H1 (cell line): ENCODE results near the gene GTPBP1. TPM values are rescaled to one million over a fixed set of nuclear protein-coding genes. Genes with fewer than 3 reads are reported as not detected.

Experiments
- CTCF ChIA-PET: fragments of 300-600 bp; sonication (Branson Sonifier 250); formaldehyde crosslinking; loops from one replicate; lab custom pipeline; 2021; ENCODE audit not compliant: partially characterized antibody; lab: Charles Lee
- POLR2A ChIA-PET: fragments of 300-600 bp; sonication (Branson Sonifier 250); formaldehyde crosslinking; loops from one replicate; lab custom pipeline; 2021; ENCODE audit warnings: inconsistent platforms; ENCODE audit not compliant: partially characterized antibody; lab: Charles Lee
- DNase-seq, 2 experiments: peaks; one replicate each; pipeline versions ENCODE4 v3.0.0 to v3.0.0-alpha.2; 2010 to 2022; ENCODE audit warnings: low spot score in 2 of 2, low read depth in 1 of 2, mixed read lengths in 1 of 2
- FAIRE-seq: peaks from 2 replicates; lab custom pipeline; 2011; peaks lifted over from hg19 to GRCh38; lab: Jason Lieb, UNC
- H2AFZ ChIP-seq: 2 replicates; pipeline ENCODE4 v1.8.1; 2012; ENCODE audit warnings: low read length, inconsistent platforms
- H2AK5ac ChIP-seq: 2 replicates; pipeline ENCODE4 v1.6.1; 2013; ENCODE audit warnings: low read depth, low read length
- H2BK120ac ChIP-seq: replicated peaks from 2 replicates; pipeline ENCODE3; 2013; ENCODE audit warnings: low read depth, low read length, inconsistent platforms
- H2BK12ac ChIP-seq: 2 replicates; pipeline ENCODE4 v1.6.1; 2013; ENCODE audit warnings: low read depth, low read length
- H2BK15ac ChIP-seq: 2 replicates; pipeline ENCODE4 v1.6.1; 2013; ENCODE audit warnings: low read length
- H2BK20ac ChIP-seq: 2 replicates; pipeline ENCODE4 v1.6.1; 2013; ENCODE audit warnings: low read length
- H2BK5ac ChIP-seq: 2 replicates; pipeline ENCODE4 v1.6.1; 2013; ENCODE audit warnings: low read depth, low read length
- H3K14ac ChIP-seq: 2 replicates; pipeline ENCODE4 v1.6.1; 2013; ENCODE audit warnings: inconsistent platforms; ENCODE audit not compliant: insufficient read length
- H3K18ac ChIP-seq: 2 replicates; pipeline ENCODE4 v1.6.1; 2013; ENCODE audit warnings: low read length; ENCODE audit errors: extremely low read depth
- H3K23ac ChIP-seq: 2 replicates; pipeline ENCODE4 v1.6.1; 2013; ENCODE audit warnings: inconsistent platforms; ENCODE audit not compliant: insufficient read length
- H3K23me2 ChIP-seq: 2 replicates; pipeline ENCODE4 v1.6.1; 2013; ENCODE audit warnings: low read depth, low read length
- H3K27ac ChIP-seq: 2 replicates; pipeline ENCODE4 v1.6.1; 2011; ENCODE audit warnings: low read depth, low read length, inconsistent platforms
- H3K27me3 ChIP-seq, 4 experiments: replicated peaks in 1 of 4; 1 replicate in 1 of 4; 2 replicates in 3 of 4; pipeline versions ENCODE4 v1.6.1 to v1.8.1; 2011 to 2013; ENCODE audit warnings: low read length in 3 of 4, mild to moderate bottlenecking in 3 of 4, inconsistent platforms in 2 of 4, mixed read lengths in 2 of 4, moderate library complexity in 1 of 4; ENCODE audit not compliant: control insufficient read depth in 3 of 4, insufficient read depth in 3 of 4; ENCODE audit errors: extremely low read depth in 1 of 4
- H3K36me3 ChIP-seq, 4 experiments: 2 replicates each; pipeline versions ENCODE4 v1.6.1 to v1.8.1; 2011 to 2013; ENCODE audit warnings: mild to moderate bottlenecking in 4 of 4, low read length in 3 of 4, moderate library complexity in 2 of 4, control low read depth in 1 of 4, inconsistent platforms in 1 of 4; ENCODE audit not compliant: insufficient read depth in 4 of 4, control insufficient read depth in 2 of 4
- H3K4ac ChIP-seq: replicated peaks from 2 replicates; pipeline ENCODE3; 2013; ENCODE audit warnings: low read length, low read depth, mixed read lengths, inconsistent platforms; ENCODE audit not compliant: insufficient read length
- H3K4me1 ChIP-seq, 4 experiments: replicated peaks in 1 of 4; 1 replicate in 1 of 4; 2 replicates in 3 of 4; pipeline versions ENCODE4 v1.6.1 to v1.8.1; 2011 to 2013; ENCODE audit warnings: low read length in 3 of 4, inconsistent platforms in 2 of 4, mixed read lengths in 1 of 4; ENCODE audit not compliant: insufficient read depth in 4 of 4, control insufficient read depth in 3 of 4
- H3K4me2 ChIP-seq, 2 experiments: 2 replicates each; pipeline versions ENCODE4 v1.6.1 to v1.8.1; 2011 to 2013; ENCODE audit warnings: low read depth in 2 of 2, low read length in 2 of 2, control low read depth in 1 of 2, inconsistent platforms in 1 of 2, mild to moderate bottlenecking in 1 of 2; ENCODE audit not compliant: insufficient read depth in 1 of 2
- H3K4me3 ChIP-seq, 4 experiments: fragments of 200-600, 300-600 bp in 1 of 4; sonication (generic), shearing (Covaris generic), sonication (Bioruptor Twin) in 1 of 4; 2 replicates each; pipeline versions ENCODE4 v1.5.1 to v1.8.1; 2011 to 2016; ENCODE audit warnings: low read length in 4 of 4, low read depth in 3 of 4, control low read depth in 2 of 4, inconsistent platforms in 2 of 4, mild to moderate bottlenecking in 2 of 4, mixed read lengths in 1 of 4, moderate library complexity in 1 of 4; ENCODE audit not compliant: insufficient read depth in 2 of 4; ENCODE audit errors: extremely low read depth in 1 of 4
- H3K56ac ChIP-seq: replicated peaks from 2 replicates; pipeline ENCODE3; 2013; ENCODE audit warnings: low read depth, mild to moderate bottlenecking, mixed read lengths, low read length, inconsistent platforms; ENCODE audit not compliant: insufficient read length
- H3K79me1 ChIP-seq: 2 replicates; pipeline ENCODE4 v1.6.1; 2013; ENCODE audit warnings: low read depth, low read length, control low read depth
- H3K79me2 ChIP-seq, 2 experiments: 2 replicates each; pipeline versions ENCODE4 v1.6.1 to v1.8.1; 2012 to 2013; ENCODE audit warnings: low read length in 2 of 2, mild to moderate bottlenecking in 2 of 2, inconsistent platforms in 1 of 2; ENCODE audit not compliant: insufficient read depth in 2 of 2, control insufficient read depth in 1 of 2
- H3K9ac ChIP-seq, 4 experiments: replicated peaks in 1 of 4; 1 replicate in 1 of 4; 2 replicates in 3 of 4; pipeline versions ENCODE4 v1.6.1 to v1.8.1; 2011 to 2013; ENCODE audit warnings: low read depth in 3 of 4, low read length in 3 of 4, control low read depth in 2 of 4, mild to moderate bottlenecking in 2 of 4, moderate library complexity in 2 of 4, inconsistent platforms in 1 of 4; ENCODE audit errors: extremely low read depth in 1 of 4
- H3K9me3 ChIP-seq, 2 experiments: 2 replicates each; pipeline versions ENCODE4 v1.6.1 to v1.8.1; 2012 to 2013; ENCODE audit warnings: mild to moderate bottlenecking in 2 of 2, moderate library complexity in 2 of 2, control low read depth in 1 of 2, inconsistent platforms in 1 of 2, low read depth in 1 of 2, low read length in 1 of 2, mixed read lengths in 1 of 2; ENCODE audit not compliant: insufficient read depth in 2 of 2
- H4K20me1 ChIP-seq, 2 experiments: replicated peaks in 1 of 2; 2 replicates each; pipeline versions ENCODE3 to v1.8.1; 2011 to 2013; ENCODE audit warnings: inconsistent platforms in 2 of 2, low read length in 2 of 2, mild to moderate bottlenecking in 1 of 2; ENCODE audit not compliant: insufficient read depth in 2 of 2, control insufficient read depth in 1 of 2
- H4K5ac ChIP-seq: 2 replicates; pipeline ENCODE4 v1.6.1; 2013; ENCODE audit warnings: low read length, low read depth, mixed read lengths, inconsistent platforms; ENCODE audit not compliant: insufficient read length
- H4K8ac ChIP-seq: 2 replicates; pipeline ENCODE4 v1.8.0; 2013; ENCODE audit warnings: mild to moderate bottlenecking, moderate library complexity, low read length, inconsistent platforms; ENCODE audit not compliant: insufficient read depth; ENCODE audit errors: extremely low read depth
- H4K91ac ChIP-seq: replicated peaks from 2 replicates; pipeline ENCODE3; 2013; ENCODE audit warnings: low read length, mixed read lengths, inconsistent platforms; ENCODE audit not compliant: insufficient read length
- WGBS, 2 experiments: shearing (Covaris generic) in 1 of 2; methylation state at CpG; one replicate each; pipeline versions ENCODE4 v1.1.6 to v1.1.7; 2013 to 2015; ENCODE audit warnings: low lambda C conversion rate in 2 of 2, mixed read lengths in 2 of 2, inconsistent platforms in 1 of 2, low coverage in 1 of 2, missing lambda C conversion rate in 1 of 2; ENCODE audit not compliant: insufficient replicate concordance in 2 of 2, insufficient coverage in 1 of 2, insufficient read length in 1 of 2; ENCODE audit errors: extremely low coverage in 1 of 2, missing lambda C conversion rate in 1 of 2; 5-methylcytosine and 5-hydroxymethylcytosine counted together
- polyA plus RNA-seq, 7 experiments: library from polyadenylated mRNA; depleted of rRNA in 3 of 7; stranded (reverse) in 5 of 7; unstranded in 2 of 7; fragments of >200 nt in 5 of 7; fragments of 200-250 nt in 2 of 7; gene quantifications; 1 replicate in 5 of 7; 2 replicates in 1 of 7; 4 replicates in 1 of 7; pipeline versions ENCODE4 v1.2.1 to v1.2.3, GENCODE V29; 2011 to 2013; ENCODE audit warnings: missing spikeins in 2 of 7, mixed read lengths in 2 of 7
- total RNA-seq: library from RNA; stranded (reverse); fragmentation: NEBNext Ultra II Directional; extraction: Animal tissue kit (Norgen Biotek cat#: 25700); gene quantifications from 2 replicates; pipeline ENCODE4 v1.2.1, GENCODE V29; 2021

Gene GTPBP1
- total and polyA plus RNA-seq, 2 of the 8 experiments (the other 6 are each of a cell fraction or from before 2014, with no cell fraction given), result 53.1 to 91.8 TPM

DNA sequence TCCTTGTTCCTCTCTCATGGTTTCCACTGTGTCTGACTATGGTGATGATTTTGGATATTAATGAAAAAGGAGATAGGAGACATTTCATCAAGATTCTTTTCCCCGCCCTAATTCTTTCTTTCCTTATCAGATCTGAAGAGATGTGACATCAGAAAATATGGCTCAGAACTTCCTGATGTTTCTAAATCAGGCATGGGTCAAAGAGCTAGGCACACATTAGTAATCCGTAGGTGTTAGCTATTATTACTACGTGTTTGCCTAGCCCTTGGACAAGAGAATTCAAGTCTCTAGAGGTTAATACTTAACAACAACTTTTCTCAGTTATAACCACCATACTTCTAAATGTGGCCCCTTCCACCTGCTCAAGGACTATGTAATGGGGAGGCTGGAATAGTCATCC, 10.8 kb upstream of the GTPBP1 start:
- no peak overlapping the region for H4K8ac ChIP-seq
- H3K27ac ChIP-seq, result no peak overlapping the region
- no peak overlapping the region for H3K18ac ChIP-seq
- peaks cover 0 to 6% of the 10 kb centered on the region in 2 experiments for H4K20me1 ChIP-seq
- ChIA-PET POLR2A (interaction anchor here (0.6 to 13.1 kb wide), 3 partner anchors 12 to 737 kb away, joined by 3 to 123 read pairs (median 4); partner anchors contain the start of gene TOMM22), CTCF (interaction anchor here (1.9 kb wide), 1 partner anchor 14 kb away, joined by 5 read pairs; the partner anchor contains the start of gene TOMM22)
- no peak overlapping the region for H2AK5ac ChIP-seq
- H3K14ac ChIP-seq, result no peak overlapping the region
- no peak overlapping the region for H3K4ac ChIP-seq
- H3K9ac ChIP-seq, result no peak overlapping the region
- 96% methylated on average over 3 of the region's 3 CpGs; no CpG with 5 or more reads in 1 of the 2 experiments for WGBS, 2 experiments
- no peak overlapping the region for H3K56ac ChIP-seq
- FAIRE-seq, result no peak
- peaks cover 9% of the 10 kb centered on the region; the same call in 1 of the 2 replicates for H3K79me1 ChIP-seq
- H2BK120ac ChIP-seq, result no peak overlapping the region
- no peak overlapping the region for H2BK20ac ChIP-seq
- no peak overlapping the region for H3K4me3 ChIP-seq
- H3K36me3 ChIP-seq, result no peaks in the 10 kb centered on the region; a peak in 2 of 8 replicates
- H3K4me2 ChIP-seq, result no peak overlapping the region
- H2BK12ac ChIP-seq, result no peak overlapping the region
- no peaks in the 10 kb centered on the region for H3K9me3 ChIP-seq
- H2AFZ ChIP-seq, result no peak overlapping the region
- H4K5ac ChIP-seq, result no peak overlapping the region
- DNase-seq, result no peak
- H3K23ac ChIP-seq, result no peak overlapping the region
- no peak overlapping the region for H4K91ac ChIP-seq
- H3K23me2 ChIP-seq, result peaks cover 7% of the 10 kb centered on the region
- H3K4me1 ChIP-seq, result peaks cover 0 to 6% (median 5%) of the 10 kb centered on the region in 4 experiments; a peak in 4 of 7 replicates
- no peaks in the 10 kb centered on the region for H3K27me3 ChIP-seq
- peaks cover 0 to 37% of the 10 kb centered on the region in 2 experiments; a peak in 2 of 4 replicates for H3K79me2 ChIP-seq
- no peak overlapping the region for H2BK15ac ChIP-seq
- no peak overlapping the region for H2BK5ac ChIP-seq
